Osteocyte (in vitro differentiated cells): ENCODE results near the gene HMGXB3. TPM values are rescaled to one million over a fixed set of nuclear protein-coding genes. Genes with fewer than 3 reads are reported as not detected.

ENCODE experiments used
- DNase-seq: peaks from one replicate; pipeline ENCODE4 v3.0.0; 2021; ENCODE audit warnings: mixed read lengths; ENCODE audit not compliant: unreplicated experiment; ENCODE audit errors: extremely low spot score
- H3K27ac Mint-ChIP-seq: one replicate; pipeline ENCODE4 v1.8.0; 2021; ENCODE audit warnings: mild to moderate bottlenecking, mixed read lengths; ENCODE audit not compliant: unreplicated experiment
- H3K27me3 Mint-ChIP-seq: one replicate; pipeline ENCODE4 v1.8.0; 2021; ENCODE audit warnings: mixed read lengths; ENCODE audit not compliant: unreplicated experiment
- H3K36me3 Mint-ChIP-seq: one replicate; pipeline ENCODE4 v1.8.0; 2021; ENCODE audit warnings: mixed read lengths; ENCODE audit not compliant: unreplicated experiment
- H3K4me1 Mint-ChIP-seq: one replicate; pipeline ENCODE4 v1.8.0; 2021; ENCODE audit warnings: mixed read lengths; ENCODE audit not compliant: unreplicated experiment
- H3K4me3 Mint-ChIP-seq: one replicate; pipeline ENCODE4 v1.8.0; 2021; ENCODE audit warnings: mild to moderate bottlenecking, moderate library complexity, mixed read lengths; ENCODE audit not compliant: unreplicated experiment
- H3K9me3 Mint-ChIP-seq: one replicate; pipeline ENCODE4 v1.8.0; 2021; ENCODE audit warnings: mixed read lengths; ENCODE audit not compliant: unreplicated experiment
- CTCF ChIP-seq: fragments of 200-600 bp; sonication (generic); IDR thresholded peaks from 2 replicates; pipeline ENCODE4 v1.5.0; 2021; ENCODE audit warnings: antibody characterized with exemption, mild to moderate bottlenecking, moderate library complexity
- total RNA-seq: library from RNA; stranded (reverse); gene quantifications from 2 replicates; pipeline ENCODE4 v1.2.1, GENCODE V29; 2021

Gene HMGXB3
- total RNA-seq, 1 donor from 2014 or later, result 58.6 TPM

- Mint-ChIP-seq H3K4me1 (peaks cover 15% of the 10 kb centered on the region), H3K36me3 (peaks cover 9% of the 10 kb centered on the region), H3K4me3 (no peak overlapping the region), H3K27me3 (no peaks in the 10 kb centered on the region), H3K27ac (no peak overlapping the region), H3K9me3 (no peaks in the 10 kb centered on the region)
- TF ChIP-seq CTCF, result no peak
- DNase-seq, result no peak
Measured at GRCh38 chr5:149996205-149996890, 4.2 kb upstream of the HMGXB3 start.

GRCh38 chr5:149998281-149998680 lies 2.3 kb upstream of the HMGXB3 start:
- Mint-ChIP-seq H3K9me3 (no peaks in the 10 kb centered on the region), H3K36me3 (peaks cover 9% of the 10 kb centered on the region), H3K27ac (no peak overlapping the region), H3K27me3 (no peaks in the 10 kb centered on the region), H3K4me1 (peaks cover 29% of the 10 kb centered on the region), H3K4me3 (no peak overlapping the region)
- DNase-seq, result no peak
- TF ChIP-seq CTCF, result no peak

GRCh38 chr5:149999359-149999758 lies 1.2 kb upstream of the HMGXB3 start:
- no peak for DNase-seq
- peaks cover 34% of the 10 kb centered on the region for H3K4me1 Mint-ChIP-seq
- TF ChIP-seq CTCF, result no peak
- no peaks in the 10 kb centered on the region for H3K27me3 Mint-ChIP-seq
- H3K9me3 Mint-ChIP-seq, result no peaks in the 10 kb centered on the region
- peak overlapping the region; percentile 89 for H3K4me3 Mint-ChIP-seq
- peaks cover 13% of the 10 kb centered on the region for H3K36me3 Mint-ChIP-seq
- H3K27ac Mint-ChIP-seq, result peak overlapping the region; percentile 87

GRCh38 chr5:149999866-150000255 lies 678 bp upstream of the HMGXB3 start:
- Mint-ChIP-seq H3K4me3 (peak overlapping the region; percentile 89), H3K9me3 (no peaks in the 10 kb centered on the region), H3K27ac (peak overlapping the region; percentile 87), H3K4me1 (peaks cover 36% of the 10 kb centered on the region), H3K27me3 (no peaks in the 10 kb centered on the region), H3K36me3 (peaks cover 17% of the 10 kb centered on the region)
- DNase-seq, result no peak
- TF ChIP-seq CTCF, result no peak

GRCh38 chr5:150000990-150001659 lies 586 bp downstream of the HMGXB3 start:
- H3K4me1 Mint-ChIP-seq, result peaks cover 37% of the 10 kb centered on the region
- H3K4me3 Mint-ChIP-seq, result peak overlapping the region; percentile 89
- no peaks in the 10 kb centered on the region for H3K9me3 Mint-ChIP-seq
- peak overlapping the region; percentile 63 for H3K27ac Mint-ChIP-seq
- no peak for DNase-seq
- no peak for TF ChIP-seq CTCF
- H3K27me3 Mint-ChIP-seq, result no peaks in the 10 kb centered on the region
- H3K36me3 Mint-ChIP-seq, result peaks cover 19% of the 10 kb centered on the region
